HG03520 (cell line): Measurements from ENCODE around the gene NOXA1.
"Not testable (repeated sequence)": the region's sequence is repeated elsewhere in the genome, so short reads cannot be mapped to it uniquely, and the experiment has no call there.

ENCODE experiments used
- ATAC-seq: cut with Tn5 transposase; IDR thresholded peaks from one replicate; pipeline ENCODE4 v1.9.1; 2021; ENCODE audit warnings: mild to moderate bottlenecking, moderate library complexity; ENCODE audit not compliant: unreplicated experiment

Gene NOXA1

GRCh38 chr9:137462986-137463930 lies 40.1 kb downstream of the NOXA1 start:
- no peak for ATAC-seq

- ATAC-seq, result no peak
Observed at GRCh38 chr9:137463931-137464290, 40.7 kb downstream of the NOXA1 start.

GRCh38 chr9:137464291-137464999 lies 41.3 kb downstream of the NOXA1 start:
- no peak for ATAC-seq

DNA sequence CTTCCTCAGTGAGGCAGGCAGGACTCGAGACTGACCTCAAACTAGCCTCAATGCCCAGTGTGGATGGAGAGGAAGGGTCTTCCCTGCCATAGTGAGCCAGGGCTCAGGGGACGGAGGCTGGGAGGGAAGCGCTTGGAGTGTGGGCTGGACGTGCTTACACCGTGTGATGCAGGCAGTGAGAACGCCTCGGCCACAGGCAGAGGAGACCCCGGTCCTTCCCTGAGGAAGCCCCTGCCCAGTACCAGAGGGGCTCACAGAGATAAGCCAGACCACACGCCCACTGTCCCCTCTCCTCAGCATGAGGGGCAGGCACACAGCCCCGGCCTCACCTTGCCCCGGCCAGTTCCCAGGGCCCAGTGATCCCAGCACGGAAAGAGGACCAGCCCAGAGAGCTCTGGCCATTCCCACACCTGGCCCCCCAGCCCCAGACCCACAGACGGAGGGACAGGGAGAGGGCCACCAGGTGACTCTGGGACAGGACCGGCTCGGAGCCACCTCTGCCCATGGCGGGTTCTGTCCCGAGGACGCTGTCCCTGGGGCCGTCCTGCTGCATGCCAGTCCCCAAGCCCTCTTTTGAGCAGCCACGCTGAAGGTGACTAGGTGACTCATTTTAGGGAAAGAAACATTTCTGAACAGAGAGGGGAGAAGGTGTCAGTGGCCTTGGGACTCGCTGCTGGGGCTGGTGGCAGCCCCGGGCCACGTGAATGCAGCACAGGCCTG lies 42.0 kb downstream of the NOXA1 start:
- ATAC-seq, result no peak

GRCh38 chr9:137465720-137466388 lies 42.7 kb downstream of the NOXA1 start:
- ATAC-seq, result no peak

DNA sequence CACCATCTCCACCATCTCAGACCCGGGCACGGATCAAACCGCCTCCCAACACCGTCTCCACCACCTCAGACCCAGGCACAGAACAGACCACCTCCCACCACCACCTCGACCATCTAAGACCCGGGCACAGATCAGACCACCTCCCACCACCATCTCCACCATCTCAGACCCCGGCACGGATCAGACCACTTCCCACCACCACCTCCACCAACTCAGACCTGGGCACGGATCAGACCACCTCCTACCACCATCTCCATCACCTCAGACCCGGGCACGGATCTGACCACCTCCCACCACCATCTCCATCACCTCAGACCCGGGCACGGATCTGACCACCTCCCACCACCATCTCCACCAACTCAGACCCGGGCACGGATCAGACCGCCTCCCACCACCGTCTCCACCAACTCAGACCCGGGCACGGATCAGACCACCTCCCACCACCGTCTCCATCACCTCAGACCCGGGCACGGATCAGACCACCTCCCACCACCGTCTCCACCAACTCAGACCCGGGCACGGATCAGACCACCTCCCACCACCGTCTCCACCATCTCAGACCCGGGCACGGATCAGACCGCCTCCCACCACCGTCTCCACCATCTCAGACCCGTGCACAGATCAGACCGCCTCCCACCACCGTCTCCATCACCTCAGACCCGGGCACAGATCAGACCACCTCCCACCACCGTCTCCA lies 43.3 kb downstream of the NOXA1 start:
- not testable (repeated sequence) for ATAC-seq

DNA sequence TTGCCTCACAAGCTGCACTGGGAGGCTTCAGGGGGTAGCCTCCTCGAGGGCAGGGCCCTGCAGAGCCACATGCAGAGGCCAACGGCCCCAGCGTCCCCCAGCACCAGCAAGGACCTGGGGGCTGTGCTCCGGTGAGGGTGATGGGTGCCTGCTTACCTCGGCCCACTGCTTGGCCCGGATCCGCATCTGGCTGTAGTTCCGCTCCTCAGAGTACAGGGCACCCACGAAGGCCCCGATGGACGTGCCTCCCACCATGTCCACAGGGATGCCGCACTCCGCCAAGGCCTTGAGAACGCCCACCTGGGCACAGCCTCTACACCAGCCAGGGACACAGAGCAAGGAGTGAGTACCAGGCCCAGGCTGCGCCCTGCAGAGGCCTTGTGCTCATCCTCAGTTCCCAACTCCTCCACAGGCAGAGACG lies 44.0 kb downstream of the NOXA1 start:
- no peak for ATAC-seq

DNA sequence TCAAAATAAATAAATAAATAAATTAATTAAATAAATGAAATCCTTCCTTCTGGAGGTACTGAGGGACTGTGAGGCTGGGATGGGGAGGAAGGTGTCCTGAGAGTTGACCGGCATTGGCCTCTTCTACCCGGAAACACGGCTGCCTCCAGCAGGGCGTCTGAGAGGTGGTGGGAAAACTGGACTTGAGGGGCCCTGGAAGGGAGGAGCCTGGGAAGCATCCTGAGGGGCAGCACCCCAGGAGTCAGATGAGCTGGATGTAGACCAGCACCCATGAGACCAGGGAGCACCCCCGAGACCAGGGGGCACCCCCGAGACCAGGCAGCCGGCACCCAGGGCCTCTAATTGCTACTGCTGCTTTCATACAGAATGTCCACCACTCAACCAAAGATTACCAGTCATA lies 44.7 kb downstream of the NOXA1 start:
- no peak for ATAC-seq

DNA sequence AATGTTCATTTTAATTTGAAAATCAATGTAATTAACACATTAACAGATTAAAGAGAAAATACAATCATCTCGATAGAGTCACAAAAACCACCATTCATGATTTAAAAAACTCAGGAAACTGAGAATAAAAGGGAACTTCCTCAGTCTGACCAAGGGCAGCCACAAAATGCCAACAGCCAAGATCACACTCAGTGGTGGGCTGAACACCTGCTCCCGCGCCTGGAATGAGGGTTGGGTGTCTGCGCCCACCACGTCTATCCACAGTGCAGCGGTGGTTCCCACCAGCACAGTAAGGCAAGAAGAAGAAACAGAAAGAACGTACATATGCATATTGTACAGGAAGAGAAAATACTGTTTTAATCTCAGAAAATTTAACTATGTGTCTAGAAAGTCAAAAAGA lies 47.6 kb downstream of the NOXA1 start:
- no peak for ATAC-seq

- ATAC-seq, result no peak
Observed at GRCh38 chr9:137474271-137474670, 51.1 kb downstream of the NOXA1 start.

DNA sequence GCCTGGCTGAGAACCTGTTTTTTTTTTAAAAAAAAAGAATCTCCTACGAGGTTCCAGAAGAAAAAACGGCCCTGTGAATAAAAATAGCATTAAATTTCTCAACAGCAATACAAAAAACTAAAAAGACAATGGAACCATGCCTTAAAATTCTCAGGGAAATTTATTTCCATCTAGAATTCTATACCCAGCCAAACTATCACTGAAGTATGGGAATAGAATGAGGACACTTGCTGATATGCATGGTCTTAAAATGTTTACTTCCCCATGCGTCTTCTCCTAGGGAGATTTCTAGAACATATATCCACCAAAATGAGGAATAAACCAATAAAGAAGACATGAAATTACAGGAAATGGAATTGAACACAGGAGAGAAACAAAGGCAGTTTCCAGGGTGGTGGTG lies 52.5 kb downstream of the NOXA1 start:
- ATAC-seq, result no peak

- no peak for ATAC-seq
Observed at GRCh38 chr9:137476856-137477255, 53.7 kb downstream of the NOXA1 start.

GRCh38 chr9:137477778-137478612 lies 54.8 kb downstream of the NOXA1 start:
- ATAC-seq, result no peak

DNA sequence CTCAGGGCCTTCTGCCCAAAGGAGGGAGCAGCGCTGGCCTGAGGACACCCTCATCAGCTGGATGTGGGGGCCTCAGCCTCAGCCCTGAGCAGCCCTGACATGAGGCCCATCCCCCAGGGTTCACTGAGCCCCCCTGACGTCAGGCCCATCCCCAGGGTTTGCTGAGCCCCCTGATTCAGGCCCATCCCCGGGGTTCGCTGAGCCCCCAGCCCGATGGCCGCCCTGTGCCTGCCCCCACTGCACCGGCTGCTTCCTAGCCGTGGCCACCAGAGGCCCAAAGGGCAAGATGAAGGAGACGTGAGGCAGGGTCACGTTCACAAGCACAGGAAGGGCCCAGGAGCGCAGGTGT lies 55.4 kb downstream of the NOXA1 start:
- no peak for ATAC-seq

GRCh38 chr9:137478962-137479861 lies 56.0 kb downstream of the NOXA1 start:
- no peak for ATAC-seq

- no peak for ATAC-seq
Observed at GRCh38 chr9:137479892-137480685, 56.9 kb downstream of the NOXA1 start.
